Measurements from ENCODE around the gene ITPRID1. TPM values are rescaled to one million over a fixed set of nuclear protein-coding genes. Genes with fewer than 3 reads are reported as not detected.
A peak's percentile ranks its signal among the peaks of the same experiment; 100 is the strongest.

The ITPRID1 gene
- polyA plus RNA-seq, 1 donor, result 0.25 TPM

DNA sequence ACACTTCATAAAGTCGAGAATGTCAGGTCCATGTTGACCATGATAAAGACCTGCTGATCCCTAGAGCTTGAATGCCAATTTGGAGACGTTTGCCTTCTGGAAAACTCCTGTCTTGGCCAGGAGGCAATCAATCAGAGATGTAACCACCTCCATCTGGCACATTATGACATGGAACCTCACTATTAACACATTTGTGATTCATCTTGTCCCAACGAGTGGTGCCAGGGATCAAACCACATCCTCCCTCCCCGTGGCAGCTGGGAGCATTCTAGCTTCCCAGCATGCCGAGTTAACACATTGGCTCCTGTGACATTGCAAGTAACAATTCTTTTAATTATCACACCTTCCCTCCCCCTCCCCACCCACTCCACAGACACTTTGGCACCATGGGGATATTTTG, 89.2 kb downstream of the ITPRID1 start:
- Histone ChIP-seq H3K27ac (ENCODE audit: low read length) (no peak overlapping the region), H3K9me3 (ENCODE audit: control insufficient read depth, low read depth, low read length) (no peaks in the 10 kb centered on the region), H3K4me3 (ENCODE audit: low read length) (no peak overlapping the region), H3K4me1 (ENCODE audit: control insufficient read depth, insufficient read depth, low read length) (no peaks in the 10 kb centered on the region), H3K36me3 (ENCODE audit: control insufficient read depth, insufficient read depth, low read length) (no peaks in the 10 kb centered on the region), H3K27me3 (ENCODE audit: control insufficient read depth, insufficient read depth, low read length) (no peaks in the 10 kb centered on the region)
- no peak for DNase-seq
- WGBS (ENCODE audit: insufficient coverage, low lambda C conversion rate), result 100% methylated on average over 1 of the region's 5 CpGs

DNA sequence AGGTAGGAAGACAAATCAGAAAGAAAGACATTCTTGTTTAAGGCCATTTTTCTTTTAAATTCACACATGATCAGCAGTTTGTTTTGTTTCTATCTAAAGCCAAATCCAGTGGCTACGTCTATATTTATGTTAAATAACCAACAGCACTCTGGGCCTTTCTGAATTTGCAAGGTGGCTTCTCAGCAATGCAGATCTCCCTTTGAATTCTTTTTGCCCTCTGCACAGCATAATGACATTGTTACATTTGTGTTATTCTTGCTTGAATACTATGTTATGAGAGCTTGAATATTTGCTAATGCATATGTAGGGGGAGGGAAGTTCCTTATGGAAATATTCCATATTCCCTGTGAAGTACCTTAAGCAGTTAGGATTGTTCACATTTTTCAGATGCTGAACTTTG, 99.7 kb downstream of the ITPRID1 start:
- Histone ChIP-seq H3K36me3 (ENCODE audit: control insufficient read depth, insufficient read depth, low read length) (no peaks in the 10 kb centered on the region), H3K9me3 (ENCODE audit: control insufficient read depth, low read depth, low read length) (no peaks in the 10 kb centered on the region), H3K4me1 (ENCODE audit: control insufficient read depth, insufficient read depth, low read length) (no peaks in the 10 kb centered on the region), H3K4me3 (ENCODE audit: low read length) (no peak overlapping the region), H3K27me3 (ENCODE audit: control insufficient read depth, insufficient read depth, low read length) (no peaks in the 10 kb centered on the region), H3K27ac (ENCODE audit: low read length) (no peak overlapping the region)
- DNase-seq, result no peak
- no CpG with 5 or more reads among the region's 1 CpG for WGBS (ENCODE audit: insufficient coverage, low lambda C conversion rate)

GRCh38 chr7:31633467-31633866, 119.6 kb downstream of the ITPRID1 start:
- DNase-seq, result no peak
- Histone ChIP-seq H3K27ac (ENCODE audit: low read length) (no peak overlapping the region), H3K27me3 (ENCODE audit: control insufficient read depth, insufficient read depth, low read length) (no peaks in the 10 kb centered on the region), H3K4me3 (ENCODE audit: low read length) (no peak overlapping the region), H3K9me3 (ENCODE audit: control insufficient read depth, low read depth, low read length) (no peaks in the 10 kb centered on the region), H3K36me3 (ENCODE audit: control insufficient read depth, insufficient read depth, low read length) (no peaks in the 10 kb centered on the region), H3K4me1 (ENCODE audit: control insufficient read depth, insufficient read depth, low read length) (no peaks in the 10 kb centered on the region)
- 100% methylated on average over 1 of the region's 1 CpG for WGBS (ENCODE audit: insufficient coverage, low lambda C conversion rate)

GRCh38 chr7:31633894-31634494, 120.1 kb downstream of the ITPRID1 start:
- no peak overlapping the region for H3K4me3 ChIP-seq (ENCODE audit: low read length)
- no peaks in the 10 kb centered on the region for H3K27me3 ChIP-seq (ENCODE audit: control insufficient read depth, insufficient read depth, low read length)
- peak; percentile 49 to 65 for DNase-seq
- WGBS (ENCODE audit: insufficient coverage, low lambda C conversion rate), result 80% methylated on average over 1 of the region's 2 CpGs
- H3K36me3 ChIP-seq (ENCODE audit: control insufficient read depth, insufficient read depth, low read length), result no peaks in the 10 kb centered on the region
- H3K4me1 ChIP-seq (ENCODE audit: control insufficient read depth, insufficient read depth, low read length), result no peaks in the 10 kb centered on the region
- no peaks in the 10 kb centered on the region for H3K9me3 ChIP-seq (ENCODE audit: control insufficient read depth, low read depth, low read length)
- H3K27ac ChIP-seq (ENCODE audit: low read length), result no peak overlapping the region

GRCh38 chr7:31640381-31640780, 126.5 kb downstream of the ITPRID1 start:
- Histone ChIP-seq H3K36me3 (ENCODE audit: control insufficient read depth, insufficient read depth, low read length) (no peaks in the 10 kb centered on the region), H3K9me3 (ENCODE audit: control insufficient read depth, low read depth, low read length) (no peaks in the 10 kb centered on the region), H3K27me3 (ENCODE audit: control insufficient read depth, insufficient read depth, low read length) (no peaks in the 10 kb centered on the region), H3K27ac (ENCODE audit: low read length) (no peak overlapping the region), H3K4me3 (ENCODE audit: low read length) (no peak overlapping the region), H3K4me1 (ENCODE audit: control insufficient read depth, insufficient read depth, low read length) (no peaks in the 10 kb centered on the region)
- 88% methylated on average over 1 of the region's 3 CpGs for WGBS (ENCODE audit: insufficient coverage, low lambda C conversion rate)
- no peak for DNase-seq

DNA sequence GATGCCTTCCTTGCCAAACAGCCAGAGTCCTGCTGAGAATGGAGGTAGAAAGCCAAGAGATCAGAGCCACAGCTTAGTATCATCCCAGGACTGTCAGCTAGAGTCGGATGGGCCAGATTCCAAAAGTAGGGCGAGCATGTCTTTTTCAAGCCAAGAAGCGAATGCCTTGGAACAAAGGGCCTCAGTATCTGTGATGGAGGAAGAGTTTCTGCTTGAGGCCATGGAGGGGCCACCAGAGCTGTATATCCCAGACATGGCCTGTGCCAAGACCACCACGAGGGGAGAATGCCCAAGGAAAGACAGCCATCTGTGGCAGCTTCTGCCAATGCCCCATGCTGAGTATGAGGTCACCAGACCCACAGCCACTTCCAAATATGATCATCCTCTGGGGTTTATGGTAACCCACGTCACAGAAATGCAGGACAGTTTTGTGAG, 128.8 kb downstream of the ITPRID1 start:
- WGBS (ENCODE audit: insufficient coverage, low lambda C conversion rate), result no CpG with 5 or more reads among the region's 5 CpGs
- H3K27me3 ChIP-seq (ENCODE audit: control insufficient read depth, insufficient read depth, low read length), result no peaks in the 10 kb centered on the region
- peak in 1 of 2 donors; percentile 8 for DNase-seq
- H3K4me3 ChIP-seq (ENCODE audit: low read length), result no peak overlapping the region
- H3K4me1 ChIP-seq (ENCODE audit: control insufficient read depth, insufficient read depth, low read length), result no peaks in the 10 kb centered on the region
- H3K36me3 ChIP-seq (ENCODE audit: control insufficient read depth, insufficient read depth, low read length), result no peaks in the 10 kb centered on the region
- no peak overlapping the region for H3K27ac ChIP-seq (ENCODE audit: low read length)
- no peaks in the 10 kb centered on the region for H3K9me3 ChIP-seq (ENCODE audit: control insufficient read depth, low read depth, low read length)

- H3K36me3 ChIP-seq (ENCODE audit: control insufficient read depth, insufficient read depth, low read length), result no peaks in the 10 kb centered on the region
- DNase-seq, result no peak
- no peaks in the 10 kb centered on the region for H3K9me3 ChIP-seq (ENCODE audit: control insufficient read depth, low read depth, low read length)
- H3K4me3 ChIP-seq (ENCODE audit: low read length), result no peak overlapping the region
- 100% methylated on average over 1 of the region's 4 CpGs for WGBS (ENCODE audit: insufficient coverage, low lambda C conversion rate)
- H3K27me3 ChIP-seq (ENCODE audit: control insufficient read depth, insufficient read depth, low read length), result no peaks in the 10 kb centered on the region
- H3K27ac ChIP-seq (ENCODE audit: low read length), result no peak overlapping the region
- H3K4me1 ChIP-seq (ENCODE audit: control insufficient read depth, insufficient read depth, low read length), result no peaks in the 10 kb centered on the region
Observed at GRCh38 chr7:31646942-31647341, 133.1 kb downstream of the ITPRID1 start.

GRCh38 chr7:31647511-31647910, 133.6 kb downstream of the ITPRID1 start:
- Histone ChIP-seq H3K4me3 (ENCODE audit: low read length) (no peak overlapping the region), H3K27ac (ENCODE audit: low read length) (no peak overlapping the region), H3K27me3 (ENCODE audit: control insufficient read depth, insufficient read depth, low read length) (no peaks in the 10 kb centered on the region), H3K36me3 (ENCODE audit: control insufficient read depth, insufficient read depth, low read length) (no peaks in the 10 kb centered on the region), H3K4me1 (ENCODE audit: control insufficient read depth, insufficient read depth, low read length) (no peaks in the 10 kb centered on the region), H3K9me3 (ENCODE audit: control insufficient read depth, low read depth, low read length) (no peaks in the 10 kb centered on the region)
- no peak for DNase-seq
- no CpG with 5 or more reads among the region's 7 CpGs for WGBS (ENCODE audit: insufficient coverage, low lambda C conversion rate)

DNA sequence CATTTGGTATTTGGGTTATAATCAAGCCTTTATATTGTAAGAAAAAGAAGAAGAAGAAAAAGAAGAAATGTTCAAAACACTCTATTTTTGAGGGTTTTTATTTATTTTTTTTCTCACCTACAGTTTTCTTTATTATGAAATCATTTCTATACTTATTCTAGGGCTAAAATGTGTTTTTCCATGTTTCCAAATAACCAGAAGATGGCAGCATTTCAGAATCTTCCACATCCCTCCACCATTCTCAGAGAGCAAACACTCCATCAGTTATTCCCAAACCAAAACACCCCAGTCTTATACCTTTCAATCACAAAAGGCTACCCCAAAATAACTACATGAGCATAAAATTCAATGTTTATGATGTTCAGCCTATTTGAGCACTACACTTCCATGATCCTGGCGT, 134.4 kb downstream of the ITPRID1 start:
- no CpG with 5 or more reads among the region's 1 CpG for WGBS (ENCODE audit: insufficient coverage, low lambda C conversion rate)
- Histone ChIP-seq H3K36me3 (ENCODE audit: control insufficient read depth, insufficient read depth, low read length) (no peaks in the 10 kb centered on the region), H3K27me3 (ENCODE audit: control insufficient read depth, insufficient read depth, low read length) (no peaks in the 10 kb centered on the region), H3K4me3 (ENCODE audit: low read length) (no peak overlapping the region), H3K4me1 (ENCODE audit: control insufficient read depth, insufficient read depth, low read length) (no peaks in the 10 kb centered on the region), H3K9me3 (ENCODE audit: control insufficient read depth, low read depth, low read length) (no peaks in the 10 kb centered on the region), H3K27ac (ENCODE audit: low read length) (no peak overlapping the region)
- no peak for DNase-seq

GRCh38 chr7:31648880-31649279, 135.0 kb downstream of the ITPRID1 start:
- Histone ChIP-seq H3K9me3 (ENCODE audit: control insufficient read depth, low read depth, low read length) (no peaks in the 10 kb centered on the region), H3K27me3 (ENCODE audit: control insufficient read depth, insufficient read depth, low read length) (no peaks in the 10 kb centered on the region), H3K4me1 (ENCODE audit: control insufficient read depth, insufficient read depth, low read length) (no peaks in the 10 kb centered on the region), H3K4me3 (ENCODE audit: low read length) (no peak overlapping the region), H3K27ac (ENCODE audit: low read length) (no peak overlapping the region), H3K36me3 (ENCODE audit: control insufficient read depth, insufficient read depth, low read length) (no peaks in the 10 kb centered on the region)
- no peak for DNase-seq
- 100% methylated on average over 2 of the region's 4 CpGs for WGBS (ENCODE audit: insufficient coverage, low lambda C conversion rate)
